GM10248 (cell line): ENCODE data around the gene IFT122.

Experiments
- CTCF ChIA-PET: fragments of 300-600 bp; sonication (Branson Sonifier 250); formaldehyde crosslinking; extraction: SDS; loops from one replicate; lab custom pipeline; 2021; ENCODE audit warnings: antibody characterized with exemption; lab: Yijun Ruan, JAX
- POLR2A ChIA-PET: fragments of 350-650 bp; sonication (Branson Sonifier 250); formaldehyde crosslinking; extraction: SDS; loops from one replicate; lab custom pipeline; 2020; ENCODE audit warnings: antibody characterized with exemption; lab: Yijun Ruan, JAX
- DNase-seq: peaks from one replicate; pipeline ENCODE4 v3.0.0; 2012; ENCODE audit errors: extremely low spot score
- CTCF ChIP-seq: IDR thresholded peaks from 2 replicates; pipeline ENCODE4 v1.5.1; 2012; ENCODE audit warnings: mild to moderate bottlenecking, low read depth; ENCODE audit errors: extremely low read depth, missing control alignments, control extremely low read depth

Gene IFT122

GRCh38 chr3:129530251-129530791 is 90.3 kb downstream of the IFT122 start:
- DNase-seq = no peak
- CTCF ChIA-PET = interaction anchor here (0.9 kb wide), 1 partner anchor 23 kb away, joined by 3 read pairs; no protein-coding TSS in a partner anchor
- TF ChIP-seq CTCF = no peak
- POLR2A ChIA-PET = no interaction called here

GRCh38 chr3:129530821-129531220 is 90.8 kb downstream of the IFT122 start:
- ChIA-PET CTCF (interaction anchor here (0.9 kb wide), 1 partner anchor 23 kb away, joined by 3 read pairs; no protein-coding TSS in a partner anchor), POLR2A (no interaction called here)
- TF ChIP-seq CTCF = no peak
- no peak for DNase-seq

- CTCF ChIA-PET = no interaction called here
- POLR2A ChIA-PET = no interaction called here
- no peak for DNase-seq
- no peak for TF ChIP-seq CTCF
Observed at GRCh38 chr3:129531699-129532098, 91.7 kb downstream of the IFT122 start.

- POLR2A ChIA-PET = no interaction called here
- CTCF ChIA-PET = interaction anchor here (1.2 to 1.3 kb wide), 2 partner anchors 9 to 42 kb away, joined by 3 to 4 read pairs; no protein-coding TSS in a partner anchor
- DNase-seq = no peak
- TF ChIP-seq CTCF = no peak
Observed at GRCh38 chr3:129532261-129532660, 92.2 kb downstream of the IFT122 start.

- ChIA-PET POLR2A (interaction anchor here (0.6 kb wide), 1 partner anchor 178 kb away, joined by 4 read pairs; no protein-coding TSS in a partner anchor), CTCF (interaction anchor here (1.2 to 2.4 kb wide), 4 partner anchors 10 to 43 kb away, joined by 3 to 5 read pairs (median 4); no protein-coding TSS in a partner anchor)
- no peak for DNase-seq
- no peak for TF ChIP-seq CTCF
Observed at GRCh38 chr3:129533406-129533805, 93.4 kb downstream of the IFT122 start.

GRCh38 chr3:129534428-129535027 is 94.5 kb downstream of the IFT122 start:
- TF ChIP-seq CTCF = no peak
- CTCF ChIA-PET = interaction anchor here (1.3 to 2.4 kb wide), 3 partner anchors 9 to 23 kb away, joined by 4 to 6 read pairs (median 5); no protein-coding TSS in a partner anchor
- no peak for DNase-seq
- POLR2A ChIA-PET = no interaction called here
